ENCODE data around the gene EIF5AL1. TPM values are rescaled to one million over a fixed set of nuclear protein-coding genes. Genes with fewer than 3 reads are reported as not detected.

EIF5AL1 gene
- total and polyA plus RNA-seq, 9 of the 15 experiments (the other 6 are each of a cell fraction or from before 2014, with no cell fraction given) = 0.03 to 3.4 (median 0.53) TPM; not detected in 1

DNA sequence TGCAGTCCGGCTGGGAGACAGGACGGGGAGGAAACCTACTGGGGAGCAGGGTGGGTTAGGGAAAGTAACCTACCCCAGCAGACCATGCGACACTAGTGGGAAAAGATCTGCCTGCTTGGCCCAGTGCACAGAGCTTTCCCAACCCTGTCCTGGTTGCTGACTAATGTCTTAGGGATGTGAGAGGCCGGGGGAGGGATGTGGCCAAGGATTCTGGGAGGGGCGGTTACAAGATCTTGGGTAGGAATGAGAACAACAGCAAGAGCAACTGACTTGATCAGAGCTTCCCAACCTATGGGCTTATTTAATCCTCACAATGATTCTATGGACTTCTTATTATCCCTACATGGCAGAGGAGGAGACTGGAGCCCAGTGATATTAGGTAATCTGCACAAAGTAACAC lies 24.0 kb upstream of the EIF5AL1 start:
- Histone ChIP-seq H3K27me3 (ENCODE audit: control insufficient read depth in 2 of 2, insufficient read depth in 2 of 2, low read length in 2 of 2) (peaks cover 3 to 8% of the 10 kb centered on the region in 2 experiments; a peak in 1 of 5 replicates), H3K4me1 (replicated peaks in 1 of 2; ENCODE audit: control insufficient read depth in 2 of 2, insufficient read depth in 2 of 2, low read length in 2 of 2) (peaks cover 7 to 14% of the 10 kb centered on the region in 2 experiments), H3K9me1 (ENCODE audit: control insufficient read depth, insufficient read depth, low read length) (no peaks in the 10 kb centered on the region), H3K4me3 (no peak overlapping the region), H3K79me2 (ENCODE audit: control insufficient read depth, insufficient read depth, low read length) (no peaks in the 10 kb centered on the region), H3K9ac (ENCODE audit: insufficient read depth in 1 of 2, low read depth in 2 of 2, low read length in 2 of 2) (no peak overlapping the region; a peak in 1 of 4 replicates), H3K27ac (ENCODE audit: extremely low read depth, low read depth, low read length) (no peak overlapping the region), H3K9me3 (replicated peaks; ENCODE audit: control insufficient read depth, insufficient read depth, low read depth, low read length) (no peaks in the 10 kb centered on the region), H3K4me2 (ENCODE audit: insufficient read depth, low read length) (peak overlapping the region; percentile 5; the same call in 1 of the 2 replicates), H2AFZ (ENCODE audit: low read depth, low read length) (peak overlapping the region; percentile 46), H4K20me1 (replicated peaks; ENCODE audit: control insufficient read depth, insufficient read depth, low read length) (peaks cover 4% of the 10 kb centered on the region; the same call in 1 of the 2 replicates), H3K36me3 (ENCODE audit: control insufficient read depth, insufficient read depth, low read length) (no peaks in the 10 kb centered on the region)
- intact Hi-C loops (cut with micrococcal nuclease) (loop anchor here (5.0 kb wide), 2 partner anchors 96 to 196 kb away; no protein-coding TSS in a partner anchor), in situ Hi-C loops (cut with MboI) (no loop called here)
- no peak for TF ChIP-seq HMG20B (CRISPR knock-in tag; IDR thresholded peaks at IDR 0.05)
- TF ChIP-seq OTX1 (CRISPR knock-in tag; IDR thresholded peaks at IDR 0.05) = no peak
- no peak for TF ChIP-seq RUNX1 (IDR thresholded peaks at IDR 0.05; ENCODE audit: low read depth)
- no peak for TF ChIP-seq ZNF224 (CRISPR knock-in tag; IDR thresholded peaks at IDR 0.05)
- no peak for TF ChIP-seq STAT5A (IDR thresholded peaks at IDR 0.05; ENCODE audit: borderline replicate concordance, low read length)
- TF ChIP-seq, protein P1, sequence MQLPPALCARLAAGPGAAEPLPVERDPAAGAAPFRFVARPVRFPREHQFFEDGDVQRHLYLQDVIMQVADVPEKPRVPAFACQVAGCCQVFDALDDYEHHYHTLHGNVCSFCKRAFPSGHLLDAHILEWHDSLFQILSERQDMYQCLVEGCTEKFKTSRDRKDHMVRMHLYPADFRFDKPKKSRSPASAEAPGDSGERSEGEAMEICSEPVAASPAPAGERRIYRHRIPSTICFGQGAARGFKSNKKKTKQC (CRISPR knock-in tag; IDR thresholded peaks at IDR 0.05) = 0 out of 2 replicates have a peak, but pooled peaks have one; percentile 27
- TF ChIP-seq, protein P2, sequence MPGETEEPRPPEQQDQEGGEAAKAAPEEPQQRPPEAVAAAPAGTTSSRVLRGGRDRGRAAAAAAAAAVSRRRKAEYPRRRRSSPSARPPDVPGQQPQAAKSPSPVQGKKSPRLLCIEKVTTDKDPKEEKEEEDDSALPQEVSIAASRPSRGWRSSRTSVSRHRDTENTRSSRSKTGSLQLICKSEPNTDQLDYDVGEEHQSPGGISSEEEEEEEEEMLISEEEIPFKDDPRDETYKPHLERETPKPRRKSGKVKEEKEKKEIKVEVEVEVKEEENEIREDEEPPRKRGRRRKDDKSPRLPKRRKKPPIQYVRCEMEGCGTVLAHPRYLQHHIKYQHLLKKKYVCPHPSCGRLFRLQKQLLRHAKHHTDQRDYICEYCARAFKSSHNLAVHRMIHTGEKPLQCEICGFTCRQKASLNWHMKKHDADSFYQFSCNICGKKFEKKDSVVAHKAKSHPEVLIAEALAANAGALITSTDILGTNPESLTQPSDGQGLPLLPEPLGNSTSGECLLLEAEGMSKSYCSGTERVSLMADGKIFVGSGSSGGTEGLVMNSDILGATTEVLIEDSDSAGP (CRISPR knock-in tag; IDR thresholded peaks at IDR 0.05) = no peak
- no peak for TF ChIP-seq SRSF3 (IDR thresholded peaks at IDR 0.05; ENCODE audit: insufficient read depth, low read length)
- TF ChIP-seq CEBPG (CRISPR knock-in tag; IDR thresholded peaks at IDR 0.05) = no peak
- TF ChIP-seq CEBPG (tag; conservative IDR thresholded peaks at IDR 0.05 in 1 of 2, IDR thresholded peaks at IDR 0.05 in 1 of 2) = no peak
- TF ChIP-seq KLF10 (CRISPR knock-in tag; IDR thresholded peaks at IDR 0.05) = no peak
- peak; percentile 75 for TF ChIP-seq FOSL1 (tag; conservative IDR thresholded peaks at IDR 0.05)
- no peak for TF ChIP-seq CHD4 (IDR thresholded peaks at IDR 0.05; ENCODE audit: insufficient read depth, insufficient replicate concordance, low read depth, low read length, poor library complexity, severe bottlenecking)
- TF ChIP-seq RFX7 (CRISPR knock-in tag; IDR thresholded peaks at IDR 0.05) = no peak
- DNase-seq (ENCODE audit: extremely low read depth in 1 of 4, low spot score in 3 of 4) = no peak
- no TSS peak for BruUV-seq (replicated peaks)
- ATAC-seq = no peak
- WGBS (ENCODE audit: insufficient coverage, low coverage, missing lambda C conversion rate) = 59% methylated on average over 5 of the region's 5 CpGs
- no peak for FAIRE-seq
- ChIA-PET CTCF (ENCODE audit: low intra/inter-chr PET ratio) (interaction anchor here (1.0 to 4.5 kb wide), 2 partner anchors 21 to 113 kb away, joined by 3 to 57 read pairs; no protein-coding TSS in a partner anchor), POLR2A (interaction anchor here (0.7 to 1.6 kb wide), 6 partner anchors 11 to 570 kb away, joined by 3 to 7 read pairs (median 4); no protein-coding TSS in a partner anchor)
